GM19328 (cell line): Measurements from ENCODE around the gene GRAP2.

Source experiments
- ATAC-seq: cut with Tn5 transposase; IDR thresholded peaks from one replicate; pipeline ENCODE4 v1.9.1; 2021; ENCODE audit warnings: mild to moderate bottlenecking, moderate library complexity; ENCODE audit not compliant: unreplicated experiment

The GRAP2 gene

GRCh38 chr22:39960791-39961746 is 60.2 kb downstream of the GRAP2 start:
- peak; percentile 63 for ATAC-seq

GRCh38 chr22:39962071-39962470 is 61.2 kb downstream of the GRAP2 start:
- ATAC-seq: no peak

- no peak for ATAC-seq
These were observed 64.9 kb downstream of the GRAP2 start for GRCh38 chr22:39965748-39966147.

GRCh38 chr22:39966470-39966869 is 65.6 kb downstream of the GRAP2 start:
- ATAC-seq: no peak

- ATAC-seq: no peak
These were observed 66.4 kb downstream of the GRAP2 start for GRCh38 chr22:39967103-39967829.

GRCh38 chr22:39967996-39968972 is 67.4 kb downstream of the GRAP2 start:
- no peak for ATAC-seq

GRCh38 chr22:39970742-39971141 is 69.9 kb downstream of the GRAP2 start:
- no peak for ATAC-seq

- ATAC-seq: no peak
These were observed 71.8 kb downstream of the GRAP2 start for GRCh38 chr22:39972641-39973040.

- ATAC-seq: no peak
These were observed 72.8 kb downstream of the GRAP2 start for GRCh38 chr22:39973656-39974055.

GRCh38 chr22:39974065-39974464 is 73.2 kb downstream of the GRAP2 start:
- no peak for ATAC-seq

GRCh38 chr22:39979048-39979447 is 78.2 kb downstream of the GRAP2 start:
- ATAC-seq: no peak

- ATAC-seq: no peak
These were observed 78.6 kb downstream of the GRAP2 start for GRCh38 chr22:39979458-39979857.

GRCh38 chr22:39980596-39980995 is 79.7 kb downstream of the GRAP2 start:
- ATAC-seq: no peak

- ATAC-seq: no peak
These were observed 82.5 kb downstream of the GRAP2 start for GRCh38 chr22:39983346-39983745.

GRCh38 chr22:39984006-39984405 is 83.1 kb downstream of the GRAP2 start:
- no peak for ATAC-seq

- ATAC-seq: no peak
These were observed 83.9 kb downstream of the GRAP2 start for GRCh38 chr22:39984746-39985145.

- ATAC-seq: no peak
These were observed 84.6 kb downstream of the GRAP2 start for GRCh38 chr22:39985383-39986035.

- ATAC-seq: no peak
These were observed 87.7 kb downstream of the GRAP2 start for GRCh38 chr22:39988386-39989114.

- no peak for ATAC-seq
These were observed 88.7 kb downstream of the GRAP2 start for GRCh38 chr22:39989633-39990032.

GRCh38 chr22:39990686-39991085 is 89.8 kb downstream of the GRAP2 start:
- no peak for ATAC-seq
